Measurements from ENCODE around the gene SH3RF3. TPM values are rescaled to one million over a fixed set of nuclear protein-coding genes. Genes with fewer than 3 reads are reported as not detected.

The SH3RF3 gene
- total RNA-seq, 2 experiments from 2014 or later: 0.05 to 0.06 TPM

GRCh38 chr2:109422071-109422757 lies 293.2 kb downstream of the SH3RF3 start:
- Mint-ChIP-seq H3K27ac (no peak overlapping the region), H3K4me3 (no peak overlapping the region), H3K4me1 (no peaks in the 10 kb centered on the region), H3K27me3 (peaks cover 8% of the 10 kb centered on the region), H3K9me3 (ENCODE audit: low read depth) (no peaks in the 10 kb centered on the region), H3K36me3 (no peaks in the 10 kb centered on the region)
- no peak for ATAC-seq
- CTCF ChIA-PET: interaction anchor here (0.6 kb wide), 1 partner anchor 49 kb away, joined by 5 read pairs; no protein-coding TSS in a partner anchor
- no peak for DNase-seq

GRCh38 chr2:109422758-109423500 lies 293.9 kb downstream of the SH3RF3 start:
- no peak overlapping the region for H3K27ac Mint-ChIP-seq
- DNase-seq: no peak
- H3K4me1 Mint-ChIP-seq: no peaks in the 10 kb centered on the region
- H3K4me3 Mint-ChIP-seq: no peak overlapping the region
- H3K9me3 Mint-ChIP-seq (ENCODE audit: low read depth): no peaks in the 10 kb centered on the region
- ATAC-seq: no peak
- H3K27me3 Mint-ChIP-seq: peaks cover 8% of the 10 kb centered on the region
- no peaks in the 10 kb centered on the region for H3K36me3 Mint-ChIP-seq
- CTCF ChIA-PET: no interaction called here

- H3K36me3 Mint-ChIP-seq: no peaks in the 10 kb centered on the region
- no peak for DNase-seq
- ATAC-seq: no peak
- CTCF ChIA-PET: no interaction called here
- H3K27me3 Mint-ChIP-seq: peaks cover 8% of the 10 kb centered on the region
- no peaks in the 10 kb centered on the region for H3K4me1 Mint-ChIP-seq
- H3K9me3 Mint-ChIP-seq (ENCODE audit: low read depth): no peaks in the 10 kb centered on the region
- H3K4me3 Mint-ChIP-seq: no peak overlapping the region
- no peak overlapping the region for H3K27ac Mint-ChIP-seq
Measured at GRCh38 chr2:109423556-109424359, 294.8 kb downstream of the SH3RF3 start.

- H3K27me3 Mint-ChIP-seq: peaks cover 8% of the 10 kb centered on the region
- no peaks in the 10 kb centered on the region for H3K36me3 Mint-ChIP-seq
- ATAC-seq (no peak), DNase-seq (no peak)
- H3K27ac Mint-ChIP-seq: no peak overlapping the region
- CTCF ChIA-PET: no interaction called here
- no peaks in the 10 kb centered on the region for H3K9me3 Mint-ChIP-seq (ENCODE audit: low read depth)
- no peak overlapping the region for H3K4me3 Mint-ChIP-seq
- H3K4me1 Mint-ChIP-seq: no peaks in the 10 kb centered on the region
Measured at GRCh38 chr2:109425411-109425810, 296.4 kb downstream of the SH3RF3 start.

GRCh38 chr2:109427661-109428091 lies 298.7 kb downstream of the SH3RF3 start:
- H3K27ac Mint-ChIP-seq: no peak overlapping the region
- peaks cover 4% of the 10 kb centered on the region for H3K4me1 Mint-ChIP-seq
- peaks cover 8% of the 10 kb centered on the region for H3K27me3 Mint-ChIP-seq
- H3K4me3 Mint-ChIP-seq: no peak overlapping the region
- ATAC-seq: no peak
- CTCF ChIA-PET: no interaction called here
- no peaks in the 10 kb centered on the region for H3K36me3 Mint-ChIP-seq
- no peaks in the 10 kb centered on the region for H3K9me3 Mint-ChIP-seq (ENCODE audit: low read depth)
- no peak for DNase-seq

- no peak for ATAC-seq
- H3K4me3 Mint-ChIP-seq: no peak overlapping the region
- CTCF ChIA-PET: no interaction called here
- peaks cover 4% of the 10 kb centered on the region for H3K4me1 Mint-ChIP-seq
- DNase-seq: no peak
- H3K9me3 Mint-ChIP-seq (ENCODE audit: low read depth): no peaks in the 10 kb centered on the region
- H3K36me3 Mint-ChIP-seq: no peaks in the 10 kb centered on the region
- no peak overlapping the region for H3K27ac Mint-ChIP-seq
- peaks cover 8% of the 10 kb centered on the region for H3K27me3 Mint-ChIP-seq
Measured at GRCh38 chr2:109428281-109428680, 299.3 kb downstream of the SH3RF3 start.

GRCh38 chr2:109428841-109429566 lies 300.0 kb downstream of the SH3RF3 start:
- CTCF ChIA-PET: no interaction called here
- no peak overlapping the region for H3K4me3 Mint-ChIP-seq

GRCh38 chr2:109429567-109430328 lies 300.7 kb downstream of the SH3RF3 start:
- no peaks in the 10 kb centered on the region for H3K36me3 Mint-ChIP-seq
- peaks cover 8% of the 10 kb centered on the region for H3K27me3 Mint-ChIP-seq
- H3K4me1 Mint-ChIP-seq: peaks cover 4% of the 10 kb centered on the region
- CTCF ChIA-PET: no interaction called here
- H3K27ac Mint-ChIP-seq: no peak overlapping the region
- H3K4me3 Mint-ChIP-seq: no peak overlapping the region
- DNase-seq (no peak), ATAC-seq (no peak)
- H3K9me3 Mint-ChIP-seq (ENCODE audit: low read depth): no peaks in the 10 kb centered on the region

More at GRCh38 chr2:109428841-109429566, 300.0 kb downstream of the SH3RF3 start:
- DNase-seq: no peak
- Mint-ChIP-seq H3K9me3 (ENCODE audit: low read depth) (no peaks in the 10 kb centered on the region), H3K36me3 (no peaks in the 10 kb centered on the region), H3K4me1 (peaks cover 4% of the 10 kb centered on the region), H3K27me3 (peaks cover 8% of the 10 kb centered on the region), H3K27ac (no peak overlapping the region)
- ATAC-seq: no peak

- Mint-ChIP-seq H3K4me3 (no peak overlapping the region), H3K27ac (no peak overlapping the region), H3K9me3 (ENCODE audit: low read depth) (no peaks in the 10 kb centered on the region), H3K27me3 (peaks cover 8% of the 10 kb centered on the region), H3K36me3 (no peaks in the 10 kb centered on the region), H3K4me1 (peaks cover 4% of the 10 kb centered on the region)
- ATAC-seq: no peak
- no peak for DNase-seq
- CTCF ChIA-PET: no interaction called here
Measured at GRCh38 chr2:109430329-109430636, 301.3 kb downstream of the SH3RF3 start.

- H3K9me3 Mint-ChIP-seq (ENCODE audit: low read depth): no peaks in the 10 kb centered on the region
- CTCF ChIA-PET: no interaction called here
- H3K36me3 Mint-ChIP-seq: no peaks in the 10 kb centered on the region
- no peak overlapping the region for H3K27ac Mint-ChIP-seq
- H3K4me3 Mint-ChIP-seq: no peak overlapping the region
- no peak for ATAC-seq
- H3K4me1 Mint-ChIP-seq: peaks cover 4% of the 10 kb centered on the region
- DNase-seq: no peak
- H3K27me3 Mint-ChIP-seq: no peaks in the 10 kb centered on the region
Measured at GRCh38 chr2:109432421-109432820, 303.4 kb downstream of the SH3RF3 start.

- H3K36me3 Mint-ChIP-seq: no peaks in the 10 kb centered on the region
- no peaks in the 10 kb centered on the region for H3K27me3 Mint-ChIP-seq
- DNase-seq (no peak), ATAC-seq (no peak)
- no peak overlapping the region for H3K4me3 Mint-ChIP-seq
- no peaks in the 10 kb centered on the region for H3K9me3 Mint-ChIP-seq (ENCODE audit: low read depth)
- no peak overlapping the region for H3K27ac Mint-ChIP-seq
- H3K4me1 Mint-ChIP-seq: peaks cover 4% of the 10 kb centered on the region
- CTCF ChIA-PET: no interaction called here
Measured at GRCh38 chr2:109433486-109433885, 304.5 kb downstream of the SH3RF3 start.

GRCh38 chr2:109433926-109434325 lies 304.9 kb downstream of the SH3RF3 start:
- H3K9me3 Mint-ChIP-seq (ENCODE audit: low read depth): no peaks in the 10 kb centered on the region
- H3K4me3 Mint-ChIP-seq: no peak overlapping the region
- H3K36me3 Mint-ChIP-seq: no peaks in the 10 kb centered on the region
- CTCF ChIA-PET: no interaction called here
- ATAC-seq: no peak
- H3K4me1 Mint-ChIP-seq: peaks cover 4% of the 10 kb centered on the region
- DNase-seq: no peak
- H3K27me3 Mint-ChIP-seq: no peaks in the 10 kb centered on the region
- H3K27ac Mint-ChIP-seq: no peak overlapping the region

- DNase-seq (no peak), ATAC-seq (no peak)
- H3K4me3 Mint-ChIP-seq: no peak overlapping the region
- no peaks in the 10 kb centered on the region for H3K9me3 Mint-ChIP-seq (ENCODE audit: low read depth)
- no peak overlapping the region for H3K27ac Mint-ChIP-seq
- H3K4me1 Mint-ChIP-seq: peaks cover 4% of the 10 kb centered on the region
- no peaks in the 10 kb centered on the region for H3K36me3 Mint-ChIP-seq
- H3K27me3 Mint-ChIP-seq: no peaks in the 10 kb centered on the region
- CTCF ChIA-PET: no interaction called here
Measured at GRCh38 chr2:109434351-109434750, 305.3 kb downstream of the SH3RF3 start.
